ENCODE measurements around the gene DOK7. TPM values are rescaled to one million over a fixed set of nuclear protein-coding genes. Genes with fewer than 3 reads are reported as not detected.

Gene DOK7
- total RNA-seq, 1 experiment from 2014 or later = not detected

DNA sequence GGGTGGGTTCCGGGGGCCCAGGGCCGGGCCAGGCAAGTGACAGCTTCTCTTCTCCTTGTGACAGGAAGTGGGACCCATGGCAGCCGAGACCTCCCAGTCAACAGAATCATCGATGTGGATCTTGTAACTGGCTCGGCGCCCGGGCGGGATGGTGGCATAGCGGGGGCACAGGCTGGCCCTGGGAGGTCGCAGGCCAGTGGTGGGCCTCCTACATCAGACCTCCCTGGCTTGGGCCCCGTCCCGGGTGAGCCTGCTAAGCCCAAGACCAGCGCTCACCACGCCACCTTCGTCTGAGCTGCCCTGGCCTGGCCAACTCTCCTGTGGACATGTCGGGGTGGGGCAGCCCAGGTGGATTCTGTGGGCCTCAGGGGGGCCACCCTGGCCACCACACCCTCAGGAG lies 23.7 kb upstream of the DOK7 start:
- no peaks in the 10 kb centered on the region for H3K27me3 ChIP-seq (replicated peaks; ENCODE audit: insufficient read depth, low read depth, low read length, poor library complexity)
- no peak overlapping the region for H3K4me3 ChIP-seq (ENCODE audit: low read depth, low read length, poor library complexity, severe bottlenecking)
- H3K27ac ChIP-seq (ENCODE audit: low read depth, low read length, poor library complexity, severe bottlenecking) = no peak overlapping the region
- no TSS peak for BruUV-seq (replicated peaks)
- H3K4me1 ChIP-seq (ENCODE audit: insufficient read depth, low read length, poor library complexity, severe bottlenecking) = peaks cover 5% of the 10 kb centered on the region
- no peak for TF ChIP-seq EZH2 (IDR thresholded peaks at IDR 0.05; ENCODE audit: borderline replicate concordance, low read depth, low read length, poor library complexity, severe bottlenecking)
- TF ChIP-seq, protein P1, sequence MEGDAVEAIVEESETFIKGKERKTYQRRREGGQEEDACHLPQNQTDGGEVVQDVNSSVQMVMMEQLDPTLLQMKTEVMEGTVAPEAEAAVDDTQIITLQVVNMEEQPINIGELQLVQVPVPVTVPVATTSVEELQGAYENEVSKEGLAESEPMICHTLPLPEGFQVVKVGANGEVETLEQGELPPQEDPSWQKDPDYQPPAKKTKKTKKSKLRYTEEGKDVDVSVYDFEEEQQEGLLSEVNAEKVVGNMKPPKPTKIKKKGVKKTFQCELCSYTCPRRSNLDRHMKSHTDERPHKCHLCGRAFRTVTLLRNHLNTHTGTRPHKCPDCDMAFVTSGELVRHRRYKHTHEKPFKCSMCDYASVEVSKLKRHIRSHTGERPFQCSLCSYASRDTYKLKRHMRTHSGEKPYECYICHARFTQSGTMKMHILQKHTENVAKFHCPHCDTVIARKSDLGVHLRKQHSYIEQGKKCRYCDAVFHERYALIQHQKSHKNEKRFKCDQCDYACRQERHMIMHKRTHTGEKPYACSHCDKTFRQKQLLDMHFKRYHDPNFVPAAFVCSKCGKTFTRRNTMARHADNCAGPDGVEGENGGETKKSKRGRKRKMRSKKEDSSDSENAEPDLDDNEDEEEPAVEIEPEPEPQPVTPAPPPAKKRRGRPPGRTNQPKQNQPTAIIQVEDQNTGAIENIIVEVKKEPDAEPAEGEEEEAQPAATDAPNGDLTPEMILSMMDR (conservative IDR thresholded peaks at IDR 0.05; ENCODE audit: low read depth, low read length) = no peak
- no peaks in the 10 kb centered on the region for H3K36me3 ChIP-seq (ENCODE audit: insufficient read depth, low read length, poor library complexity, severe bottlenecking)
- ChIA-PET CTCF (no interaction called here), POLR2A (ENCODE audit: low non-redundant PET) (no interaction called here)
- H3K9me3 ChIP-seq (ENCODE audit: low read depth, low read length, poor library complexity, severe bottlenecking) = no peaks in the 10 kb centered on the region
- no peak for DNase-seq (ENCODE audit: low spot score)
- intact Hi-C loops (cut with micrococcal nuclease; ENCODE audit: unreplicated experiment) = no loop called here

DNA sequence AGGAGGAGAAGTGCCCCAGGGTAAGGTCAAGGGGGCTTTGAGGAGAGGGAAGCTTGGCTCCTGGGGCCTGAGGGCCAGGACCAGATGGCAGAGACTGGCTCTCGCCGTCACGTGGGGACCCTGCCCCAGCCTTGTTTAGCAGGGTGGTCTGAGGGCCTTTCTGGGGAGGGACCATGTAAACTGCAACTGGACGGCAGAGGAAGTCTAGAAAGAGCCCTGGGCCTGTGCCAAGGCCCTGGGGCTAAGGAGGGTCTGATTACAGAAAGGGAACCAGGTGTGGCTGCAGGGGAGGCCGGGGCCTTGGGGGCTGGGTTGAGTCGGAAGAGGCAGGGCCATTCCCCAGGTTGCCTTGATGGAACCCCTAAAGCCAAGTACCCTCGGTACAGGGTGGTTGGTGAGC lies 23.1 kb upstream of the DOK7 start:
- no TSS peak for BruUV-seq (replicated peaks)
- TF ChIP-seq, protein P1 (conservative IDR thresholded peaks at IDR 0.05; ENCODE audit: low read depth, low read length) = no peak
- Histone ChIP-seq H3K36me3 (ENCODE audit: insufficient read depth, low read length, poor library complexity, severe bottlenecking) (no peaks in the 10 kb centered on the region), H3K27ac (ENCODE audit: low read depth, low read length, poor library complexity, severe bottlenecking) (no peak overlapping the region), H3K4me1 (ENCODE audit: insufficient read depth, low read length, poor library complexity, severe bottlenecking) (peaks cover 5% of the 10 kb centered on the region), H3K4me3 (ENCODE audit: low read depth, low read length, poor library complexity, severe bottlenecking) (no peak overlapping the region), H3K9me3 (ENCODE audit: low read depth, low read length, poor library complexity, severe bottlenecking) (no peaks in the 10 kb centered on the region), H3K27me3 (replicated peaks; ENCODE audit: insufficient read depth, low read depth, low read length, poor library complexity) (no peaks in the 10 kb centered on the region)
- intact Hi-C loops (cut with micrococcal nuclease; ENCODE audit: unreplicated experiment) = loop anchor here (5.0 to 10.0 kb wide), 2 partner anchors 245 to 333 kb away; no protein-coding TSS in a partner anchor
- CTCF ChIA-PET = interaction anchor here (1.5 kb wide), 1 partner anchor 94 kb away, joined by 8 read pairs; no protein-coding TSS in a partner anchor
- DNase-seq (ENCODE audit: low spot score) = no peak
- POLR2A ChIA-PET (ENCODE audit: low non-redundant PET) = no interaction called here

DNA sequence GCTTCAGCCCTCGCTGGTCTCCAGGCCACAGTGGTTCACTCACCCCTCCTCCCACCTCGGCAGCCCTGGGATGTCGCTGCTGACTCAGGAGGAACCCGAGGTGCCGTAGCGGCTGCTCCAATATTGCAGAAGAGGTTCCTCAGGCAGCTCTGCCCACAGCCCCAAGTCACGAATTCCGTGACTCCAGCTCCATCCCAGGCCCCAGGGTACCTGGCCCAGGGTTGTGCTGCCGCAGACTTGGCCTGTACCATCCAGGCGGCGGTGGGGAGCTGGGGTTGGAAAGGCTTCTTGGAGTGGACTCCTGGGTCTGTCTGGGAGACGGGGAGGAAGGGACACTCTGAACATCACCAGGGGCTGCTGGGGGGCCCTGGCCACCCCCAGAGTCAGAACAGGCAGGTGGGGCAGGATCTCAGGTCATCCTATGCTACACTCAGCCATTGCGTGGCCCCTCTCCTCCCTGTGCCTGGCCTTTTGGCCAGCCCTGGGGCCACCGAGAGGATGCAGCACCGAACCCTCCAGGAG lies 22.1 kb upstream of the DOK7 start:
- H3K4me3 ChIP-seq (ENCODE audit: low read depth, low read length, poor library complexity, severe bottlenecking) = no peak overlapping the region
- no peak for DNase-seq (ENCODE audit: low spot score)
- ChIA-PET POLR2A (ENCODE audit: low non-redundant PET) (no interaction called here), CTCF (interaction anchor here (1.0 to 1.5 kb wide), 2 partner anchors 95 to 222 kb away, joined by 3 to 8 read pairs; no protein-coding TSS in a partner anchor)
- no peak overlapping the region for H3K27ac ChIP-seq (ENCODE audit: low read depth, low read length, poor library complexity, severe bottlenecking)
- BruUV-seq (replicated peaks) = no TSS peak
- H3K27me3 ChIP-seq (replicated peaks; ENCODE audit: insufficient read depth, low read depth, low read length, poor library complexity) = no peaks in the 10 kb centered on the region
- peaks cover 5% of the 10 kb centered on the region for H3K4me1 ChIP-seq (ENCODE audit: insufficient read depth, low read length, poor library complexity, severe bottlenecking)
- no peak for TF ChIP-seq EZH2 (IDR thresholded peaks at IDR 0.05; ENCODE audit: borderline replicate concordance, low read depth, low read length, poor library complexity, severe bottlenecking)
- TF ChIP-seq, protein P1 (conservative IDR thresholded peaks at IDR 0.05; ENCODE audit: low read depth, low read length) = no peak
- intact Hi-C loops (cut with micrococcal nuclease; ENCODE audit: unreplicated experiment) = loop anchor here (5.0 to 10.0 kb wide), 2 partner anchors 246 to 334 kb away; no protein-coding TSS in a partner anchor
- H3K36me3 ChIP-seq (ENCODE audit: insufficient read depth, low read length, poor library complexity, severe bottlenecking) = no peaks in the 10 kb centered on the region
- no peaks in the 10 kb centered on the region for H3K9me3 ChIP-seq (ENCODE audit: low read depth, low read length, poor library complexity, severe bottlenecking)

All from A673 (cell line).